Measurements from ENCODE around the gene GADL1.

DNA sequence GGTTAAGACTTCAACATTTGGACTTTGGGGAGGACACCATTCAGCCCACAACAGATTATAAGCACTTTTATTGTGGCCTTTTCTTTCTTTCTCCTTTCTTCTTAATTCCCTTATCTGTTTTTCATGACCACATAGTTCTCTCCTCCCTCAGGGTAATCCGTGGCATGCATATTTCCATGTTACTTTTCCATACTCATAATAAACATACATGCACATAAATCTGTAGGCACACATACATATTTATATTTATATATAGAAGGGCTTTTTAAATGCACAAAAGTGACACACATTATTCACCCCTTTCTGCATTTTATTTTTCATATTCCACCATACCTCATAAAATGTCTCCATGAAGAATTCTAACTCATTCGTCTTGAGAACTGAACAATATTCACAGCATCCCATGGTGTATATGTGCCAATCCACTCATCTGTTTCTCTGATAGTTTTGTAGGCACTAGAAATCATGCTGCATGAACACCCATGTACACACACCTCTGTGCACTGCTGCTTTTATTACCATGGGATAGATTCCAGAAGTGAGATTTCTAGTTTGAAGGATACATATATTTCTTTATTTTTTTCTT, 38.1 kb upstream of the GADL1 start:
- TF ChIP-seq, protein P1, sequence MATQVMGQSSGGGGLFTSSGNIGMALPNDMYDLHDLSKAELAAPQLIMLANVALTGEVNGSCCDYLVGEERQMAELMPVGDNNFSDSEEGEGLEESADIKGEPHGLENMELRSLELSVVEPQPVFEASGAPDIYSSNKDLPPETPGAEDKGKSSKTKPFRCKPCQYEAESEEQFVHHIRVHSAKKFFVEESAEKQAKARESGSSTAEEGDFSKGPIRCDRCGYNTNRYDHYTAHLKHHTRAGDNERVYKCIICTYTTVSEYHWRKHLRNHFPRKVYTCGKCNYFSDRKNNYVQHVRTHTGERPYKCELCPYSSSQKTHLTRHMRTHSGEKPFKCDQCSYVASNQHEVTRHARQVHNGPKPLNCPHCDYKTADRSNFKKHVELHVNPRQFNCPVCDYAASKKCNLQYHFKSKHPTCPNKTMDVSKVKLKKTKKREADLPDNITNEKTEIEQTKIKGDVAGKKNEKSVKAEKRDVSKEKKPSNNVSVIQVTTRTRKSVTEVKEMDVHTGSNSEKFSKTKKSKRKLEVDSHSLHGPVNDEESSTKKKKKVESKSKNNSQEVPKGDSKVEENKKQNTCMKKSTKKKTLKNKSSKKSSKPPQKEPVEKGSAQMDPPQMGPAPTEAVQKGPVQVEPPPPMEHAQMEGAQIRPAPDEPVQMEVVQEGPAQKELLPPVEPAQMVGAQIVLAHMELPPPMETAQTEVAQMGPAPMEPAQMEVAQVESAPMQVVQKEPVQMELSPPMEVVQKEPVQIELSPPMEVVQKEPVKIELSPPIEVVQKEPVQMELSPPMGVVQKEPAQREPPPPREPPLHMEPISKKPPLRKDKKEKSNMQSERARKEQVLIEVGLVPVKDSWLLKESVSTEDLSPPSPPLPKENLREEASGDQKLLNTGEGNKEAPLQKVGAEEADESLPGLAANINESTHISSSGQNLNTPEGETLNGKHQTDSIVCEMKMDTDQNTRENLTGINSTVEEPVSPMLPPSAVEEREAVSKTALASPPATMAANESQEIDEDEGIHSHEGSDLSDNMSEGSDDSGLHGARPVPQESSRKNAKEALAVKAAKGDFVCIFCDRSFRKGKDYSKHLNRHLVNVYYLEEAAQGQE (IDR thresholded peaks at IDR 0.05; ENCODE audit: low read depth): no peak
- no peak for TF ChIP-seq CTCF (IDR thresholded peaks at IDR 0.05 in 2 of 3, conservative IDR thresholded peaks at IDR 0.05 in 1 of 3; ENCODE audit: borderline replicate concordance in 1 of 3, insufficient read depth in 1 of 3, low read depth in 2 of 3, low read length in 2 of 3)
- no peak for TF ChIP-seq POLR2AphosphoS5 (IDR thresholded peaks at IDR 0.05; ENCODE audit: low read depth, low read length)
- no peak for TF ChIP-seq EZH2 (IDR thresholded peaks at IDR 0.05)
- no peak for TF ChIP-seq JUND (IDR thresholded peaks at IDR 0.05)
- TF ChIP-seq SIN3A (IDR thresholded peaks at IDR 0.05; ENCODE audit: low read depth): no peak
- TF ChIP-seq ZNF274 (IDR thresholded peaks at IDR 0.05; ENCODE audit: low read depth, low read length): no peak
